Measurements from ENCODE around the gene RAD51B.
"Not testable (repeated sequence)": the region's sequence is repeated elsewhere in the genome, so short reads cannot be mapped to it uniquely, and the experiment has no call there.

The RAD51B gene

DNA sequence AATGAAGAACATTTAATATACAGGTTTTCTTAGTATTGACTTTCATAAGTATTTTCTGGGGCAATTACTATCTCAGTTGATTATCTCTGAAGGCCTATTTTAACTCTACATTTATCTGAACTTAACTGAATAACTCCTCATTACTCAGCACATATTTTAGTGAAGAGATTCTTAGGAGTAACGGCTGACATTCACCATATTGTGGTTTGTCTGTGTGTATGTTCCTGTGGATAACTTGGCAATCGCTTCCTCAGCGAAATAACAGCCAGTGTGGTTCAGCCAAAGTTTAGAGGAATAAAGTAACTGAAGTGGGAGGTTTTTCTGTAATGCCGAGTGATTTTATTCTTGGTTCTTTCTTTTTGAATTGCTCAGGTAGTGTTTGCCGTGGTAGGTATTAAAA lies 168.0 kb downstream of the RAD51B start:
- no peak for DNase-seq

- not testable (repeated sequence) for DNase-seq
Measured at GRCh38 chr14:67988210-67988609, 168.6 kb downstream of the RAD51B start.

- DNase-seq = no peak
Measured at GRCh38 chr14:67990576-67990975, 171.0 kb downstream of the RAD51B start.

- no peak for DNase-seq
Measured at GRCh38 chr14:67994531-67994930, 175.0 kb downstream of the RAD51B start.

DNA sequence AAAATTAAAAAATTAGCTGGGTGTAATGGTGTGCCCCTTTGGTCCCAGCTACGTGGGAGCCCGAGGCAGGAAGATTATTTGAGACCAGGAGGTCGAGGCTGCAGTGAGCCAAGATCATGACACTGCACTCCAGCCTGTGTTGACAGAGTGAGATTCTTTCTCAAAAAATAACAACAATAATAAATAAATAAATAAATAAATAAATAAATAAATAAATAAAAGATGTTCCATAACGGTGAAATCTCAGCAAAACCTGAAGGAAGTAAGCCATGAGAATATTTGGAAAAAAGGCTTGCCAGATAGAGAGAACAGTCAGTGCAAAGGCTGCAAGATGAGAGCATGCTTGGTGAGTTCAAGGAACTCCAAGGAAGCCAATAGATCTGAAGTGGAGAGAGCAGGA lies 176.7 kb downstream of the RAD51B start:
- no peak for DNase-seq

GRCh38 chr14:67998834-67999233 lies 179.3 kb downstream of the RAD51B start:
- DNase-seq = no peak

DNA sequence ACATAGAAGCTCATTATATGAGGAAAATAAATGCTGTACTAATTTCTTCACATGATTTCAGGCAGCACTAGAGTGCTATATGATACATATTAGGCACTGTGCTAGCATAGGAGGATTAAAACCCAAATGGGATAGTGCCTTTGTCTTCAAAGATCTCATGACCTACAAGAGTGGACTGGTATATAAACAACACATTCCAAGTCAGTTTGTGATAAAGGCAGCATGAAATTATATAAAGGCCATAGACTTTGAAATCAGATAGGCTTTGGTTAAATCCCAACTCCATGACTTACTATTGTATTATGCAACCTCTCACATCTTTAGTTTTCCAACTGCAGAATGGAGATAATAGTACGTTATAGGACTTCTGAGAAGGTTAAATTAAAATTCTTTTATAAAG lies 179.7 kb downstream of the RAD51B start:
- DNase-seq = no peak

GRCh38 chr14:67999705-68000384 lies 180.3 kb downstream of the RAD51B start:
- no peak for DNase-seq

- DNase-seq = no peak
Measured at GRCh38 chr14:68000511-68000910, 180.9 kb downstream of the RAD51B start.

DNA sequence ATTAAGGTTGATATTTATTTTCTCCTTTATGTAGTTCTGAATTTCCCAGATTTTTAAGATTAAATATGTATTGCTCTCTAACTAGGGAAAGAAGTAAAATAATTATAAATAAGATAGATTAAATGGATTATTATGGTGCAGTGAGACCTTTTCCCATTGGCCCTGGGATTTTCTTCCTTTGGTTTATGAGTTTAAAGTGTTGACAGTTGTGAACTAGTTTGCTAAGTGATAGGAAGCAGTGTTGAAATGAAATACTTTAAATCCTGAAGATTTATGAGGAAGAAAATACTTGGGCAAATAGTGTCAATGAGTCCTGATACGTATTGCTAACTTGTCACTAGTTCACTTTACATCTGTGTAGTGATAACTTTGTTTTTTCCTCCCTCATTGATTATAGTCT lies 188.9 kb downstream of the RAD51B start:
- no peak for DNase-seq

DNA sequence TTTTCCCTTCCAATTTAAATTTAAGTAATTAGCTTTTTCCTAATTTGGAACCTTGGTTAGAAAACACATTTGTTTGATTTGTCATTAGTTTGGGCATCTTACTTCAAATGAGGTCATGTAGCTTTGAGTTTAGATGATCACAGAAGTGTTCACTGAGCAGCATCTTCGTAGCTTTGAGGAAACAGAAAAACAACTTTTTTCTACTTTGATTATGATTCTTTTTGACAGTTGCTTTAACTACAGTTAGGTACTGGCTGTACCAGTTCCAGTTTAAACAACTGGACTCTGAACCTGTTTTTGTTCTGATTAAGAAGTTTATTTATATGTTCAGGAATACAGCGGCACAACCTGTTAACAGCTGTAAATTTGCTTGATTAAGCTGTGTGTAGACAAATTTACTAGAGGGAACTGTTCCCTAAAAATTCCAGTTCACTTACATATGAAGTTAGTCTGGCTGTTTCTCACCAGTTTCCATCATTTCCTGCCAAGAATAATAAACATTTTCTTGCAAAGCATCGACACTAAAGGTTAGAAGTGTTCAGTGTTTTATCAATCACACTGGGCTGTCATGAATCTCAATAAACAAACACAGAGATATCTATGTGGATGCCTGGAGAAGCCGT lies 191.9 kb downstream of the RAD51B start:
- no peak for DNase-seq

- DNase-seq = no peak
Measured at GRCh38 chr14:68012871-68013270, 193.3 kb downstream of the RAD51B start.

- DNase-seq = no peak
Measured at GRCh38 chr14:68013326-68013725, 193.7 kb downstream of the RAD51B start.

- no peak for DNase-seq
Measured at GRCh38 chr14:68014771-68015170, 195.2 kb downstream of the RAD51B start.

DNA sequence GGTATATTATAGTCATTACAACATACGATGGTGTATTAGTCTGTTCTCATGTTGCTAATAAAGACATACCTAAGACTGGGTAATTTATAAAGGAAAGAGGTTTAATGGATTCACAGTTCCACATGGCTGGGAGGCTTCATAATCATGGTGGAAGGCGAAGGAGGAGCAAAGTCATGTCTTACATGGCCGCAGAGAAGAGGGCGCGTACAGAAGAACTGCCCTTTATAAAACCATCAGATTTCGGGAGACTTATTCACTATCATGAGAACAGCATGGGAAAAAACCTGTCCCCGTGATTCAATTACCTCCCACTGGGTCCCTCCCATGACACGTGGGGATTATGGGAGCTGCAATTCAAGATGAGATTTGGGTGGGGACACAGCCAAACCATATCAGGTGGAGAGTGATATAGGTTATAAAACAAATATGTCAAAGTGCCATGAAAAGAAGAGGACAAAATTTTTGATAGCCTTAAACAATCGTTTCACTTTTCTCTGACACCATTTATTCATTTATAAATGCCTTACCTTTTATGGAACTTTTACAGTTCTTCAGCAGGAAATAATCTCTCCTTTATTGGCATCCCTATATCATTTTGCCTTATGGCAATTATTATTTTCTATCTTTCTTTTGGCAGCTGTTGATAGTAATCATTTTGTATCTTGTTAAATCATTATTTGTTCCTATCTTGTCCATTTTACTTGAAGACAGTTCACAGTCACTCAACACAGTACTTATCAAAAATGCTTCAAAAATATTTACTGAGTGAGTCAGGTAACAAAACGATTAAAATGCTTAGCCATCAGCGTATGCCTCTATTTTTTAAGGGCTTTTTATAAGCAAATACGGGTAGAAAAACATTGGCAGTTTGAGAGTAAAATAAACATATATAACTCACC lies 196.0 kb downstream of the RAD51B start:
- no peak for DNase-seq

DNA sequence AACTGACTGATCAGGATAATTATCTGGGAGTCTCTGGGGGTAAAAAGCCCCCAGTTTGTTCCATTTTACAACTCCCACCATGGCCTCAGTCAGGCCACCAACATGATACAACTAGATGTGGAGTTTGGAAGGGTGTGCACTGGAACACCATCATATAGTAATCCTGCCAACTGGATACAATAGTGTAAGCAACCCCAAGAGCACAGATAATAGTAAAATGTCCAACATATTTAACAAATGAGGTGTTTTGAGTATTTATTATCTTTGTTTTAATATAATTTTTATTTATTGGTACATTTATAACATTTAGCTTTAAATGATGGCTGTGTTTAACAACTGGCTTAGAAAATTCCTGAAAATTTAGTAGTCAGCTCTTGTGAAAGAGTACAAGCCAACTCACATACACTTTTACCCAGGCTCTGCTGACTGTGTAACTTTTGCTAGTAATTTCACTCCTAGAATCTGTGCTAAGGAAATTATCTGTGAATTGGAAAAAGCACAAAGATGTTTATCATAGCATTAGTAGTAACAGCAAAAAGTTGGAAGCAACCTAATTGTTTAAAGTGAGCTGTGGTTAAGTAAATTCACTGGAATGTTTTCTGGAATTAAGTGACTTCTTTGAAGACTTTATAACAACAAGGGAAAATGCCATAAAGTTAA lies 196.8 kb downstream of the RAD51B start:
- no peak for DNase-seq

- DNase-seq = no peak
Measured at GRCh38 chr14:68018598-68018997, 199.0 kb downstream of the RAD51B start.

GRCh38 chr14:68020493-68020892 lies 200.9 kb downstream of the RAD51B start:
- DNase-seq = no peak

DNA sequence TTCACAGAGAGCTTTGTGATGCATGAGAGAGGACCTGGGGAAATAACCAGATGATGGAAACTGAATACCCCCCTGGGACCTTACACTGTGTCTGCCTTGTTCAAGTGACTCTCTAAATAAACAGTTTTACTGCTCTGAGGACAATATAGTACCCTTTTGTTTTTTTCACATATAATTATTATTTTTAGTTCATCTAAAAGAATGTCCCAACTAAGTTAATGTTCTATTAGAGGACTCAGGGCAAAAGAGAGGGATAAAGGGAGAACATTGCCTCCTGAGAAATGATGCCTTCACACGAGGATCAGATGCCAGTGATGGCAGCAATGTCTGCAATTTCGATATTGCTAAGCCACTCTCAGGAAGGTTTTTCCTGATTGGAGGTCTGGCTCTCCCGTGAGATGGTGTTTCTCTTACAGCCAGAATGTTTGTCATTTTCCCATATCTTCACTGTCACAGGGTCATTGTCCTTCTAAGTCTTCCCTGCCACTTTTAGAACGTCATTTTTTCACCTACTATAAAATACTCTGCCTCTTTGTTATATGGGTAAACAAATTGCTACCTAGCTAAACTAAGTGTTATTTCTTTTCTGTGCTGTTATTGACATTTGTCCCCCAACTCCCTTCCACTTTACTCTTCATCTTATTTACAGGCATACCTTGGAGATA lies 201.6 kb downstream of the RAD51B start:
- DNase-seq = no peak

DNA sequence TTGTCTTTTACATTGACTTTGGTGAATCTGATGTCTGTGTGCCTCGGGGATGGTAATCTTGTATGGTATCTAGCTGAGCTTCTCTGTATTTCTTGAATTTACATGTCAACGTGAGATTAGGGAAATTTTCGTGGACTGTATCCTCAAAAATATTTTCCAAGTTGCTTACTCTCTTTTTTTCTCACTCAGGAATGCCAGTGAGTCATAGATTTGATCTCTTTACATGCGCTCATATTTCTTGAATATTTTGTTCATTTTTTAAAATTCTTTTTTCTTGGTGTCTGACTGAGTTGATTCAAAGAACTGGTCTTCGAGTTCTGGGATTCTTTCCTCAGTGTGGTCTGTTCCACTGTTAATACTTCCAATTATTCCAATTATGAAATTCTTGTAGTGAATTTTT lies 207.7 kb downstream of the RAD51B start:
- no peak for DNase-seq

- DNase-seq = no peak
Measured at GRCh38 chr14:68028075-68028474, 208.5 kb downstream of the RAD51B start.

GRCh38 chr14:68031011-68031410 lies 211.4 kb downstream of the RAD51B start:
- not testable (repeated sequence) for DNase-seq

- DNase-seq = no peak
Measured at GRCh38 chr14:68032154-68032553, 212.6 kb downstream of the RAD51B start.
